HG03039 (cell line): ENCODE data around the gene ZIC2.

Experiments used
- ATAC-seq: cut with Tn5 transposase; IDR thresholded peaks from one replicate; pipeline ENCODE4 v1.9.1; 2021; ENCODE audit warnings: mild to moderate bottlenecking, moderate library complexity; ENCODE audit not compliant: unreplicated experiment

Gene ZIC2

GRCh38 chr13:99959540-99960230 lies 21.9 kb upstream of the ZIC2 start:
- no peak for ATAC-seq

- ATAC-seq, result no peak
Observed at GRCh38 chr13:99960663-99961311, 20.8 kb upstream of the ZIC2 start.

GRCh38 chr13:99961636-99962035 lies 19.9 kb upstream of the ZIC2 start:
- no peak for ATAC-seq

GRCh38 chr13:99962242-99962641 lies 19.3 kb upstream of the ZIC2 start:
- no peak for ATAC-seq

- ATAC-seq, result no peak
Observed at GRCh38 chr13:99963816-99964339, 17.7 kb upstream of the ZIC2 start.

- ATAC-seq, result no peak
Observed at GRCh38 chr13:99965329-99966000, 16.1 kb upstream of the ZIC2 start.

GRCh38 chr13:99966064-99966805 lies 15.3 kb upstream of the ZIC2 start:
- ATAC-seq, result no peak

GRCh38 chr13:99967498-99967868 lies 14.1 kb upstream of the ZIC2 start:
- no peak for ATAC-seq

GRCh38 chr13:99967869-99968520 lies 13.6 kb upstream of the ZIC2 start:
- ATAC-seq, result no peak

- no peak for ATAC-seq
Observed at GRCh38 chr13:99968521-99969452, 12.8 kb upstream of the ZIC2 start.

GRCh38 chr13:99969453-99969918 lies 12.1 kb upstream of the ZIC2 start:
- ATAC-seq, result no peak

- no peak for ATAC-seq
Observed at GRCh38 chr13:99969919-99970650, 11.5 kb upstream of the ZIC2 start.

- no peak for ATAC-seq
Observed at GRCh38 chr13:99970651-99971575, 10.7 kb upstream of the ZIC2 start.

GRCh38 chr13:99971576-99972189 lies 9.9 kb upstream of the ZIC2 start, which contains the start of gene ZIC5:
Gene ZIC5, minus strand, starts transcription at chr13:99971767. Its CDS starts 164 bp downstream, at chr13:99971603.
- ATAC-seq, result no peak

- ATAC-seq, result no peak
Observed at GRCh38 chr13:99972190-99972731, 9.3 kb upstream of the ZIC2 start.

GRCh38 chr13:99973163-99973807 lies 8.3 kb upstream of the ZIC2 start:
- no peak for ATAC-seq
